ENCODE results near the gene MACIR. TPM values are rescaled to one million over a fixed set of nuclear protein-coding genes. Genes with fewer than 3 reads are reported as not detected.
A peak's percentile ranks its signal among the peaks of the same experiment; 100 is the strongest.

The MACIR gene
- total and polyA plus RNA-seq, 9 of the 15 experiments (the other 6 are each of a cell fraction or from before 2014, with no cell fraction given): 1.4 to 11.6 (median 9.4) TPM

GRCh38 chr5:103258368-103258956 is at the start of gene MACIR (continued):
- no peak for TF ChIP-seq OTX1 (CRISPR knock-in tag; IDR thresholded peaks at IDR 0.05)
- TF ChIP-seq CAMTA2 (CRISPR knock-in tag; conservative IDR thresholded peaks at IDR 0.05): no peak
- no peak for TF ChIP-seq PTRF (tag; IDR thresholded peaks at IDR 0.05)
- peak; percentile 77 for TF ChIP-seq POLR2G (IDR thresholded peaks at IDR 0.05; ENCODE audit: low read depth, low read length)
- TF ChIP-seq SMC3 (conservative IDR thresholded peaks at IDR 0.05; ENCODE audit: insufficient read depth, low read depth, low read length): no peak
- no peak for TF ChIP-seq HDAC2 (IDR thresholded peaks at IDR 0.05)
- TF ChIP-seq KLF10 (CRISPR knock-in tag; IDR thresholded peaks at IDR 0.05): no peak
- TF ChIP-seq RAD21 (CRISPR knock-in tag; conservative IDR thresholded peaks at IDR 0.05 in 1 of 2, IDR thresholded peaks at IDR 0.05 in 1 of 2): 0 out of 4 replicates have a peak, but pooled peaks of 1 of the 2 experiments have one; percentile 9
- TF ChIP-seq SMAD2 (IDR thresholded peaks at IDR 0.05; ENCODE audit: low read depth, low read length): no peak
- TF ChIP-seq ZNF324 (CRISPR knock-in tag; IDR thresholded peaks at IDR 0.05): no peak
- TF ChIP-seq PPARD (CRISPR knock-in tag; IDR thresholded peaks at IDR 0.05): no peak
- TF ChIP-seq PHB2 (IDR thresholded peaks at IDR 0.05; ENCODE audit: low read depth): no peak
- peak; percentile 72; the same call in 1 of the 2 replicates for TF ChIP-seq PHF8 (IDR thresholded peaks at IDR 0.05; ENCODE audit: borderline replicate concordance, low read length)
- TF ChIP-seq ZFP36 (IDR thresholded peaks at IDR 0.05; ENCODE audit: low read depth, low read length, partially characterized antibody): peak; percentile 62
- TF ChIP-seq SMARCE1 (IDR thresholded peaks at IDR 0.05): no peak
- no peak for TF ChIP-seq NCOA1 (IDR thresholded peaks at IDR 0.05; ENCODE audit: low read depth)
- no peak for TF ChIP-seq HMG20A (CRISPR knock-in tag; conservative IDR thresholded peaks at IDR 0.05)
- no peak for TF ChIP-seq ZNF551 (CRISPR knock-in tag; IDR thresholded peaks at IDR 0.05)
- peak; percentile 48; the same call in 1 of the 2 replicates for TF ChIP-seq PML (IDR thresholded peaks at IDR 0.05; ENCODE audit: low read length)
- TF ChIP-seq MBD1 (CRISPR knock-in tag; IDR thresholded peaks at IDR 0.05): no peak
- no peak for TF ChIP-seq JUND (IDR thresholded peaks at IDR 0.05; ENCODE audit: borderline replicate concordance, low read depth, low read length)
- no peak; the same call in 2 of the 3 replicates for TF ChIP-seq JUND (tag; IDR thresholded peaks at IDR 0.05; ENCODE audit: borderline replicate concordance, low read depth, low read length)
